ENCODE measurements around the gene SLCO2B1. TPM values are rescaled to one million over a fixed set of nuclear protein-coding genes. Genes with fewer than 3 reads are reported as not detected.
A peak's percentile ranks its signal among the peaks of the same experiment; 100 is the strongest.

Gene SLCO2B1
- total and polyA plus RNA-seq, 3 experiments from 2014 or later: 0.98 to 1.3 TPM; not detected in 1

- H3K27me3 ChIP-seq (ENCODE audit: insufficient read depth, low read length, poor library complexity, severe bottlenecking): peaks cover 20% of the 10 kb centered on the region
- Mint-ChIP-seq H3K4me3 (peak overlapping the region in 6 of 7 donors; percentile 6 to 73 (median 42)), H3K9me3 (no peaks in the 10 kb centered on the region)
These were observed 87.9 kb downstream of the SLCO2B1 start for GRCh38 chr11:75238595-75239440.

GRCh38 chr11:75239531-75240290, 88.8 kb downstream of the SLCO2B1 start:
- H3K4me3 Mint-ChIP-seq: peak overlapping the region; percentile 47 to 85 (median 73)
- H3K4me1 Mint-ChIP-seq: peaks cover 0 to 23% (median 5%) of the 10 kb centered on the region in 3 donors
- H3K9me3 ChIP-seq (ENCODE audit: low read length): no peaks in the 10 kb centered on the region
- H3K27ac ChIP-seq (ENCODE audit: low read depth, low read length): no peak overlapping the region
- peaks cover 30 to 59% of the 10 kb centered on the region in 2 donors for H3K27me3 Mint-ChIP-seq
- H3K36me3 ChIP-seq (ENCODE audit: insufficient read depth, low read length): no peaks in the 10 kb centered on the region
- peaks cover 0 to 4% (median 3%) of the 10 kb centered on the region in 3 donors for H3K36me3 Mint-ChIP-seq
- POLR2A ChIA-PET: no interaction called here
- CTCF ChIA-PET: interaction anchor here (1.4 to 17.5 kb wide), 5 partner anchors 9 to 309 kb away, joined by 3 to 419 read pairs (median 10); partner anchors contain the start of gene SLCO2B1
- H3K4me3 ChIP-seq (ENCODE audit: low read length): no peak overlapping the region
- H3K4me1 ChIP-seq (ENCODE audit: insufficient read depth, low read length): peaks cover 8% of the 10 kb centered on the region
- peak overlapping the region in 3 of 8 donors; percentile 23 to 78 (median 61) for H3K27ac Mint-ChIP-seq
- DNase-seq: no peak
- peaks cover 0 to 2% (median 0%) of the 10 kb centered on the region in 5 donors for H3K9me3 Mint-ChIP-seq
- peaks cover 20% of the 10 kb centered on the region for H3K27me3 ChIP-seq (ENCODE audit: insufficient read depth, low read length, poor library complexity, severe bottlenecking)

More at GRCh38 chr11:75238595-75239440, 87.9 kb downstream of the SLCO2B1 start:
- CTCF ChIA-PET: interaction anchor here (1.4 to 17.5 kb wide), 5 partner anchors 10 to 308 kb away, joined by 3 to 419 read pairs (median 10); partner anchors contain the start of gene SLCO2B1
- Histone ChIP-seq H3K4me3 (ENCODE audit: low read length) (no peak overlapping the region), H3K27ac (ENCODE audit: low read depth, low read length) (no peak overlapping the region), H3K36me3 (ENCODE audit: insufficient read depth, low read length) (no peaks in the 10 kb centered on the region), H3K4me1 (ENCODE audit: insufficient read depth, low read length) (peaks cover 8% of the 10 kb centered on the region), H3K9me3 (ENCODE audit: low read length) (no peaks in the 10 kb centered on the region)
- DNase-seq: no peak
- Mint-ChIP-seq H3K36me3 (peaks cover 0 to 4% (median 3%) of the 10 kb centered on the region in 3 donors), H3K27me3 (peaks cover 27 to 62% of the 10 kb centered on the region in 2 donors), H3K27ac (no peak overlapping the region), H3K4me1 (peaks cover 0 to 23% (median 5%) of the 10 kb centered on the region in 3 donors)
- POLR2A ChIA-PET: no interaction called here

- Histone ChIP-seq H3K4me3 (ENCODE audit: low read length) (no peak within 1 kb of the TSS), H3K4me1 (ENCODE audit: insufficient read depth, low read length) (peaks cover 8% of the 10 kb centered on the region), H3K27ac (ENCODE audit: low read depth, low read length) (no peak within 1 kb of the TSS), H3K9me3 (ENCODE audit: low read length) (no peaks in the 10 kb centered on the region), H3K36me3 (ENCODE audit: insufficient read depth, low read length) (no peaks in the 10 kb centered on the region), H3K27me3 (ENCODE audit: insufficient read depth, low read length, poor library complexity, severe bottlenecking) (peaks cover 20% of the 10 kb centered on the region)
- Mint-ChIP-seq H3K27me3 (peaks cover 30 to 57% of the 10 kb centered on the region in 2 donors), H3K4me3 (peak within 1 kb of the TSS; percentile 67 to 85 (median 74)), H3K27ac (peak within 1 kb of the TSS in 3 of 8 donors; percentile 23 to 78 (median 61)), H3K36me3 (peaks cover 0 to 4% (median 3%) of the 10 kb centered on the region in 3 donors), H3K4me1 (peaks cover 0 to 23% (median 5%) of the 10 kb centered on the region in 3 donors), H3K9me3 (peaks cover 0 to 2% (median 0%) of the 10 kb centered on the region in 5 donors)
- peak in 1 of 5 donors; percentile 7 for DNase-seq
- ChIA-PET CTCF (interaction anchor here (0.8 to 17.5 kb wide), 17 partner anchors 8 to 310 kb away, joined by 3 to 419 read pairs (median 5); partner anchors contain the start of gene SLCO2B1), POLR2A (no interaction called here)
These were observed 89.6 kb downstream of the SLCO2B1 start, which contains the start of gene TPBGL for GRCh38 chr11:75240311-75241035. Gene TPBGL (plus strand): TSS chr11:75240774. CDS start chr11:75241050, 276 bp downstream.

GRCh38 chr11:75241036-75241905, 90.4 kb downstream of the SLCO2B1 start:
- Mint-ChIP-seq H3K27me3 (peaks cover 25 to 49% of the 10 kb centered on the region in 2 donors), H3K4me1 (peaks cover 0 to 23% (median 5%) of the 10 kb centered on the region in 3 donors), H3K27ac (no peak overlapping the region), H3K9me3 (peaks cover 0 to 2% (median 0%) of the 10 kb centered on the region in 5 donors), H3K36me3 (peaks cover 0 to 3% (median 0%) of the 10 kb centered on the region in 3 donors), H3K4me3 (peak overlapping the region; percentile 68 to 89 (median 74))
- H3K36me3 ChIP-seq (ENCODE audit: insufficient read depth, low read length): no peaks in the 10 kb centered on the region
- DNase-seq: peak; percentile 77 to 84 (median 83)
- H3K4me3 ChIP-seq (ENCODE audit: low read length): no peak overlapping the region
- no peaks in the 10 kb centered on the region for H3K9me3 ChIP-seq (ENCODE audit: low read length)
- ChIA-PET POLR2A (interaction anchor here (1.1 to 1.3 kb wide), 2 partner anchors 101 to 313 kb away, joined by 3 to 4 read pairs; no protein-coding TSS in a partner anchor), CTCF (interaction anchor here (0.6 to 17.5 kb wide), 25 partner anchors 9 to 1603 kb away, joined by 3 to 419 read pairs (median 4); partner anchors contain the start of genes SLCO2B1, SPCS2 and XRRA1)
- H3K4me1 ChIP-seq (ENCODE audit: insufficient read depth, low read length): peaks cover 8% of the 10 kb centered on the region
- peaks cover 20% of the 10 kb centered on the region for H3K27me3 ChIP-seq (ENCODE audit: insufficient read depth, low read length, poor library complexity, severe bottlenecking)
- H3K27ac ChIP-seq (ENCODE audit: low read depth, low read length): no peak overlapping the region

- CTCF ChIA-PET: interaction anchor here (0.9 to 17.5 kb wide), 19 partner anchors 9 to 312 kb away, joined by 3 to 419 read pairs (median 4); partner anchors contain the start of gene SLCO2B1
- DNase-seq: no peak
- Mint-ChIP-seq H3K36me3 (peaks cover 0 to 3% (median 0%) of the 10 kb centered on the region in 3 donors), H3K4me1 (peaks cover 0 to 23% (median 5%) of the 10 kb centered on the region in 3 donors), H3K27ac (no peak overlapping the region), H3K9me3 (peaks cover 0 to 2% (median 0%) of the 10 kb centered on the region in 5 donors), H3K27me3 (peaks cover 25 to 46% of the 10 kb centered on the region in 2 donors), H3K4me3 (peak overlapping the region; percentile 68 to 91 (median 81))
- Histone ChIP-seq H3K4me1 (ENCODE audit: insufficient read depth, low read length) (peaks cover 8% of the 10 kb centered on the region), H3K36me3 (ENCODE audit: insufficient read depth, low read length) (no peaks in the 10 kb centered on the region), H3K4me3 (ENCODE audit: low read length) (no peak overlapping the region), H3K27me3 (ENCODE audit: insufficient read depth, low read length, poor library complexity, severe bottlenecking) (peaks cover 20% of the 10 kb centered on the region), H3K27ac (ENCODE audit: low read depth, low read length) (no peak overlapping the region), H3K9me3 (ENCODE audit: low read length) (no peaks in the 10 kb centered on the region)
- POLR2A ChIA-PET: interaction anchor here (1.1 to 1.3 kb wide), 2 partner anchors 102 to 313 kb away, joined by 3 to 4 read pairs; no protein-coding TSS in a partner anchor
These were observed 91.2 kb downstream of the SLCO2B1 start for GRCh38 chr11:75241906-75242644.

Data from CD8-positive, alpha-beta memory T cell (primary cell).